Mucosa of descending colon (tissue), 3 donors: ENCODE data around the gene NCAPH2. TPM values are rescaled to one million over a fixed set of nuclear protein-coding genes. Genes with fewer than 3 reads are reported as not detected.

Source experiments
- ATAC-seq: fragments of 200-7000 bp; cut with Tn5 transposase; one replicate; pipeline ENCODE4 v1.9.1; 2020; ENCODE audit warnings: mild to moderate bottlenecking, moderate library complexity
- DNase-seq, 3 donors: peaks; one replicate each; pipeline ENCODE4 v3.0.0-alpha.2; 2020
- H3K36me3 ChIP-seq: fragments of 200-600 bp; one replicate; pipeline ENCODE4 v1.8.0; 2021; ENCODE audit warnings: low read depth, mild to moderate bottlenecking
- H3K4me1 ChIP-seq: fragments of 200-600 bp; one replicate; pipeline ENCODE4 v1.8.0; 2021; ENCODE audit warnings: low read depth, mild to moderate bottlenecking
- H3K4me3 ChIP-seq: fragments of 200-600 bp; one replicate; pipeline ENCODE4 v1.8.0; 2021; ENCODE audit warnings: mild to moderate bottlenecking
- H3K9me3 ChIP-seq: fragments of 200-600 bp; one replicate; pipeline ENCODE4 v1.8.0; 2021; ENCODE audit warnings: mild to moderate bottlenecking
- intact Hi-C, 2 donors: fragments of 100-400 bp; cut with DNase I in 1 of 2; cut with micrococcal nuclease in 1 of 2; formaldehyde crosslinking; loops; one replicate each; pipeline versions ENCODE4 v1.11.0 to v1.11.1; 2022; cut with DNase I, micrococcal nuclease
- total RNA-seq, 3 donors: library from RNA; stranded (reverse); fragmentation: NEBNext Ultra II Directional in 2 of 3; extraction: Animal tissue kit (Norgen Biotek cat#: 25700) in 2 of 3; gene quantifications; one replicate each; pipeline versions ENCODE4 v1.2.1 to v1.2.4, GENCODE V29; 2021 to 2023
- TF ChIP-seq, protein P1 (sequence below): fragments of 200-600 bp; IDR thresholded peaks from one replicate; pipeline ENCODE4 v1.8.0; 2022; ENCODE audit warnings: antibody characterized with exemption, mild to moderate bottlenecking
- donor health status: DM: no; HTN: no; CAD: no; lungs with moderate emphysema.
- donor health status: DM: no; HTN: no; CAD: no.
- donor health status: DM: no; HTN: yes; CAD: no.

NCAPH2 gene
- total RNA-seq, 3 donors from 2014 or later: 32.1 to 41.2 (median 34.0) TPM

DNA sequence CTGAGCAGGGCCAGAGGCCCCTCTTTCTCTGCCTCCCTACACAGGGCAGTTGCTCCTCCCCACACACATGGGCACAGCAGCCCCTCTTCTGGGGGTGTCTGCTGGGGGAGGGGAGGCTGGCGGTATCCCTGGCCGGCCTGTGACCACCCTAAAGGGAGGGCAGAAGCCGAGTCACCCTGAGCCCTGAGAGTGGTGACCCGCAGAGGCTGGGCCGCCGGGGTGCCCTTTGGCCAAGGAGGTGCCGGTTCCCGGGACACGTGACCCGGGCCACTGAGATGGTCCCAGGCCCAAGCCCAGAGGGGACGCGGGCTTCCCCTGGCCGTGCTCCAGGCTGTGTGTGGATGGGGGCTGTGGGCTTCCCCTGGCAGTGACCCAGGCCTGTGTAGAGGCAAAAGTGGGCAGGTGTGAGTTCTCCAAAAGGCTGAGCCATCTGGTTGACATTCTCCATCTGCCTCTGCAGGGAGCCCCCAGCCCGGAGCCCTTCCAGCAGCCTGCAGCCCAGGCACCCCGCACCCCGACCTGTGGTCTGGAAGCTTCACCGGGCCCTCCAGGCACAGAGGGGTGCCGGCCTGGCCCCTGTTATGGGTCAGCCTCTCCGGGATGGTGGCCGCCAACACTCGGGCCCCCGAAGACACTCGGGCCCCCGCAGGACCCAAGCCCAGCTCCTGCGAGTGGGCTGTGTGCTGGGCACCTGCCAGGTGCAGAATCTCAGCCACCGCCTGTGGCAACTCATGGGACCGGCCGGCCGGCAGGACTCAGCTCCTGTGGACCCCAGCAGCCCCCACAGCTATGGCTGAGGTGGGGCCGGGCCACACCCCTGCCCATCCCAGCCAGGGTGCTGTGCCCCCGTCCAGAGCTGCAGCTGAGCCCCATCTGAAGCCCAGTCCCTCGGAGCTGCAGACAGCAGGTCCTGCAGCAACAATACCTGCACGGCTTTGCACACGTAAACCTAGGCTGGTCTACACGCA lies 25.6 kb upstream of the NCAPH2 start:
- DNase-seq: peak in 1 of 3 donors; percentile 58
- H3K4me1 ChIP-seq: peaks cover 23% of the 10 kb centered on the region
- no peak overlapping the region for H3K4me3 ChIP-seq
- no peaks in the 10 kb centered on the region for H3K9me3 ChIP-seq
- no peaks in the 10 kb centered on the region for H3K36me3 ChIP-seq
- intact Hi-C loops: no loop called here
- ATAC-seq: no peak
- TF ChIP-seq, protein P1, sequence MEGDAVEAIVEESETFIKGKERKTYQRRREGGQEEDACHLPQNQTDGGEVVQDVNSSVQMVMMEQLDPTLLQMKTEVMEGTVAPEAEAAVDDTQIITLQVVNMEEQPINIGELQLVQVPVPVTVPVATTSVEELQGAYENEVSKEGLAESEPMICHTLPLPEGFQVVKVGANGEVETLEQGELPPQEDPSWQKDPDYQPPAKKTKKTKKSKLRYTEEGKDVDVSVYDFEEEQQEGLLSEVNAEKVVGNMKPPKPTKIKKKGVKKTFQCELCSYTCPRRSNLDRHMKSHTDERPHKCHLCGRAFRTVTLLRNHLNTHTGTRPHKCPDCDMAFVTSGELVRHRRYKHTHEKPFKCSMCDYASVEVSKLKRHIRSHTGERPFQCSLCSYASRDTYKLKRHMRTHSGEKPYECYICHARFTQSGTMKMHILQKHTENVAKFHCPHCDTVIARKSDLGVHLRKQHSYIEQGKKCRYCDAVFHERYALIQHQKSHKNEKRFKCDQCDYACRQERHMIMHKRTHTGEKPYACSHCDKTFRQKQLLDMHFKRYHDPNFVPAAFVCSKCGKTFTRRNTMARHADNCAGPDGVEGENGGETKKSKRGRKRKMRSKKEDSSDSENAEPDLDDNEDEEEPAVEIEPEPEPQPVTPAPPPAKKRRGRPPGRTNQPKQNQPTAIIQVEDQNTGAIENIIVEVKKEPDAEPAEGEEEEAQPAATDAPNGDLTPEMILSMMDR: no peak

DNA sequence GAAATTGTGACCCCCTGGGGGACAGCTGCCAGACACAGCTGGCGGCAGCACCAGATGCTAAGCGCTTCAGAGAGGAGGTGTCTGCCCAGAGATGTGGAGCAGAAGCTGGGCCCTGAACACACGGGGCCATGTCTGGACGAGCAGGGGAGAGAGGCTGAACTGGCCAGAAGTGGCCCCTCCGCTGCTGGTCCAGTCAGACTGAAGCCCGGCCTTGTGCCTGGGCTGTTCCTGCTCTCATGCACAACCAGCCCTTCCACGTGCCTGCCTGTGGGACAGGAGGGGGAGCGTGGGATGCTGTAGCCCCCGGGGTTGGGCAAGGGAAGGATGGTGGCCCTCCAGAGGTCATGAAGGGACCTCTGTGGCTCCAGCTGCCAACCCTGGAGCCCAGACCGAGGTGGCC lies 24.9 kb upstream of the NCAPH2 start:
- intact Hi-C loops: no loop called here
- Histone ChIP-seq H3K4me1 (peaks cover 23% of the 10 kb centered on the region), H3K9me3 (no peaks in the 10 kb centered on the region), H3K4me3 (no peak overlapping the region), H3K36me3 (no peaks in the 10 kb centered on the region)
- TF ChIP-seq, protein P1: no peak
- DNase-seq (peak in 1 of 3 donors; percentile 36), ATAC-seq (no peak)

- Histone ChIP-seq H3K9me3 (no peaks in the 10 kb centered on the region), H3K4me1 (peaks cover 23% of the 10 kb centered on the region), H3K4me3 (no peak overlapping the region), H3K36me3 (no peaks in the 10 kb centered on the region)
- peak in 1 of 3 donors; percentile 55 for DNase-seq
- intact Hi-C loops: no loop called here
- ATAC-seq: no peak
- TF ChIP-seq, protein P1: no peak
Observed at GRCh38 chr22:50483556-50483955, 24.5 kb upstream of the NCAPH2 start.

GRCh38 chr22:50483977-50484853 lies 23.8 kb upstream of the NCAPH2 start:
- intact Hi-C loops: no loop called here
- ATAC-seq: peak; percentile 80
- TF ChIP-seq, protein P1: no peak
- DNase-seq: peak; percentile 52 to 78 (median 78)
- Histone ChIP-seq H3K4me3 (no peak overlapping the region), H3K9me3 (no peaks in the 10 kb centered on the region), H3K4me1 (peaks cover 23% of the 10 kb centered on the region), H3K36me3 (no peaks in the 10 kb centered on the region)

DNA sequence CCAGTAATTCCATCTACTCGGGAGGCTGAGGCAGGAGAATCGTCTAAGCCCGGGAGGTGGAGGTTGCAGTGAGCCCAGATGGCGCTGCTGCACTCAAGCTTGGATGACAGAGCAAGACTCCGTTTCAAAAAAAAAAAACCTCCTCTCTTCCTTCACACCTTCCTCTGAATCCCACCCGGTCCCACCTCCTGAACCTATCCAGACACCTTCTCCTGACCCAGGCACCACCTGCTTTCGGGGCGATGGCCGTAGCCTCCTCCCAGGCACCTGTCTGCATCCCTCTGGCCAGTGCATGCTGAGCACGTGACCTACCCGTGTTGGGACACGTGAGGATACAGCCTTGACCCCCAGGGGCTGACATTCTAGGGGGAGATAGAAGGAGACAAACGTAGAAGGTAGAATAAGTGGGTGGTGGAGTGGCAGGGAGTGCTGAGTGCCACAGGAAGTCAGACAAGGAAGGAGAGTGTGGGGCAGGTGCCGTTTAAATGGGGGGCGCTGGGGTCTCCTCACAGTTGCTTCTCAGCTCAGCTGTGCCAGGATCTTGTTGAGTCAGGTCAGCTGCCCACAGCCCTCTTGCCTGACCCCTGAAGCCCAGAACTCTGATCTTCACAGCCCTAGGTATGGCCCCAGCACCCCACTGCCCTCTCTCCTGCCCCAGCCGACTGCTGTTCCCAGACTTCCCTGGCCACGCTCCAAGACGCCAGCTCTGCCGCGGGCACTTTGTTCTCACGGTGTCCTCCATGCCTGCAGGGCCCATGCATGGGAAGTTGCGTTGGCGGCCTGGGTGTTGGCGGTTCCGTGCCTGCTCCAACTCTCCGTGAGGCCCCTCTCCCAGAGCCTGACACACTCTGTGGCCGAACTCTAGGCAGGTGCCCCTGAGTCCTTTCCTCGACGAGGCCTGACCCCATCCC lies 22.5 kb upstream of the NCAPH2 start:
- no peaks in the 10 kb centered on the region for H3K36me3 ChIP-seq
- TF ChIP-seq, protein P1: no peak
- ATAC-seq (peak; percentile 9), DNase-seq (peak in 2 of 3 donors; percentile 67 to 69)
- peaks cover 23% of the 10 kb centered on the region for H3K4me1 ChIP-seq
- no peaks in the 10 kb centered on the region for H3K9me3 ChIP-seq
- intact Hi-C loops: no loop called here
- H3K4me3 ChIP-seq: no peak overlapping the region
